ENCODE results near the gene PROM1. TPM values are rescaled to one million over a fixed set of nuclear protein-coding genes. Genes with fewer than 3 reads are reported as not detected.

Gene PROM1
- total RNA-seq, 1 donor from 2014 or later = 0.93 TPM

DNA sequence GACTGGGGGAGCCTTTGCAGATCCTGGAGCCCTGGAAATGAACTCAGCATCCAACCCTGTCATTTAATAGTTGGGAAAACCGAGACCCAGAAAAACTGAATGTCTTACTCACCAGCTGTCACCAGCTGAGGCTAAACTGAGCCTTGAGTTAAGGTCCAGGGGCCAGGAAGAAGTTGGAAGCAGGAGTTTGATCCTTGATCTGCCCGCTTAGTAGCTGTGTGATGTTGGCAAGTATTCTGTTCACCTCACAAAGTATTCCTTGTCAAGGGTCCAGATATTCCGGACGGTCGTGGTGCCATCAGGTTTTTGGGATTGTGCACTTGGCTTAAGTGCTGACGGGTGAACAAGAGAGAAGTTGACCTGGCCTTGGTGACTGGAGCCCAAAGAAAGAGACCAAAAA lies 30.7 kb upstream of the PROM1 start:
- H3K27me3 ChIP-seq = no peaks in the 10 kb centered on the region
- TF ChIP-seq, protein P1, sequence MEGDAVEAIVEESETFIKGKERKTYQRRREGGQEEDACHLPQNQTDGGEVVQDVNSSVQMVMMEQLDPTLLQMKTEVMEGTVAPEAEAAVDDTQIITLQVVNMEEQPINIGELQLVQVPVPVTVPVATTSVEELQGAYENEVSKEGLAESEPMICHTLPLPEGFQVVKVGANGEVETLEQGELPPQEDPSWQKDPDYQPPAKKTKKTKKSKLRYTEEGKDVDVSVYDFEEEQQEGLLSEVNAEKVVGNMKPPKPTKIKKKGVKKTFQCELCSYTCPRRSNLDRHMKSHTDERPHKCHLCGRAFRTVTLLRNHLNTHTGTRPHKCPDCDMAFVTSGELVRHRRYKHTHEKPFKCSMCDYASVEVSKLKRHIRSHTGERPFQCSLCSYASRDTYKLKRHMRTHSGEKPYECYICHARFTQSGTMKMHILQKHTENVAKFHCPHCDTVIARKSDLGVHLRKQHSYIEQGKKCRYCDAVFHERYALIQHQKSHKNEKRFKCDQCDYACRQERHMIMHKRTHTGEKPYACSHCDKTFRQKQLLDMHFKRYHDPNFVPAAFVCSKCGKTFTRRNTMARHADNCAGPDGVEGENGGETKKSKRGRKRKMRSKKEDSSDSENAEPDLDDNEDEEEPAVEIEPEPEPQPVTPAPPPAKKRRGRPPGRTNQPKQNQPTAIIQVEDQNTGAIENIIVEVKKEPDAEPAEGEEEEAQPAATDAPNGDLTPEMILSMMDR (IDR thresholded peaks at IDR 0.05) = no peak
- H3K4me1 ChIP-seq = no peaks in the 10 kb centered on the region
- H3K4me3 ChIP-seq = no peak overlapping the region
- H3K27ac ChIP-seq = no peak overlapping the region
- intact Hi-C loops (cut with DNase I) = no loop called here
- DNase-seq (no peak), ATAC-seq (no peak)
- no peaks in the 10 kb centered on the region for H3K36me3 ChIP-seq
- H3K9me3 ChIP-seq = no peaks in the 10 kb centered on the region

GRCh38 chr4:16113741-16114140 lies 29.9 kb upstream of the PROM1 start:
- H3K4me3 ChIP-seq = no peak overlapping the region
- TF ChIP-seq, protein P1 (IDR thresholded peaks at IDR 0.05) = no peak
- H3K27me3 ChIP-seq = no peaks in the 10 kb centered on the region
- H3K9me3 ChIP-seq = no peaks in the 10 kb centered on the region
- no peak overlapping the region for H3K27ac ChIP-seq
- ATAC-seq = no peak
- no peaks in the 10 kb centered on the region for H3K4me1 ChIP-seq
- no peaks in the 10 kb centered on the region for H3K36me3 ChIP-seq
- intact Hi-C loops (cut with DNase I) = no loop called here
- no peak for DNase-seq

- Histone ChIP-seq H3K4me1 (no peaks in the 10 kb centered on the region), H3K27me3 (no peaks in the 10 kb centered on the region), H3K4me3 (no peak overlapping the region), H3K36me3 (no peaks in the 10 kb centered on the region), H3K27ac (no peak overlapping the region), H3K9me3 (no peaks in the 10 kb centered on the region)
- intact Hi-C loops (cut with DNase I) = no loop called here
- DNase-seq = no peak
- TF ChIP-seq, protein P1 (IDR thresholded peaks at IDR 0.05) = no peak
- no peak for ATAC-seq
Measured at GRCh38 chr4:16111533-16111932, 27.7 kb upstream of the PROM1 start.

GRCh38 chr4:16110661-16111290 lies 27.0 kb upstream of the PROM1 start:
- no peak for DNase-seq

GRCh38 chr4:16110199-16110598 lies 26.4 kb upstream of the PROM1 start:
- no peaks in the 10 kb centered on the region for H3K4me1 ChIP-seq
- TF ChIP-seq, protein P1 (IDR thresholded peaks at IDR 0.05) = no peak
- ATAC-seq (no peak), DNase-seq (no peak)
- intact Hi-C loops (cut with DNase I) = no loop called here
- no peaks in the 10 kb centered on the region for H3K36me3 ChIP-seq
- H3K27ac ChIP-seq = no peak overlapping the region
- no peak overlapping the region for H3K4me3 ChIP-seq
- no peaks in the 10 kb centered on the region for H3K9me3 ChIP-seq
- no peaks in the 10 kb centered on the region for H3K27me3 ChIP-seq

More at GRCh38 chr4:16110661-16111290, 27.0 kb upstream of the PROM1 start:
- H3K9me3 ChIP-seq = no peaks in the 10 kb centered on the region
- intact Hi-C loops (cut with DNase I) = no loop called here
- no peaks in the 10 kb centered on the region for H3K27me3 ChIP-seq
- H3K4me1 ChIP-seq = no peaks in the 10 kb centered on the region
- H3K4me3 ChIP-seq = no peak overlapping the region
- no peak for ATAC-seq
- no peaks in the 10 kb centered on the region for H3K36me3 ChIP-seq
- TF ChIP-seq, protein P1 (IDR thresholded peaks at IDR 0.05) = no peak
- H3K27ac ChIP-seq = no peak overlapping the region

GRCh38 chr4:16109256-16109655 lies 25.4 kb upstream of the PROM1 start:
- Histone ChIP-seq H3K27me3 (no peaks in the 10 kb centered on the region), H3K27ac (no peak overlapping the region), H3K36me3 (no peaks in the 10 kb centered on the region), H3K9me3 (no peaks in the 10 kb centered on the region), H3K4me1 (no peaks in the 10 kb centered on the region), H3K4me3 (no peak overlapping the region)
- ATAC-seq = no peak
- intact Hi-C loops (cut with DNase I) = no loop called here
- DNase-seq = no peak
- TF ChIP-seq, protein P1 (IDR thresholded peaks at IDR 0.05) = no peak

All from upper lobe of right lung (tissue), 1 donor.